AG09319 (cell line): ENCODE data around the gene RBM39.
"Not testable (repeated sequence)": the region's sequence is repeated elsewhere in the genome, so short reads cannot be mapped to it uniquely, and the experiment has no call there.

Experiments used
- DNase-seq: peaks from one replicate; pipeline ENCODE4 v3.0.0-alpha.2; 2010; ENCODE audit warnings: low read depth; ENCODE audit errors: extremely low read depth
- CTCF ChIP-seq: IDR thresholded peaks from 2 replicates; pipeline ENCODE4 v1.5.1; 2011; ENCODE audit warnings: low read depth, mild to moderate bottlenecking, inconsistent platforms, low read length, moderate library complexity

Gene RBM39

DNA sequence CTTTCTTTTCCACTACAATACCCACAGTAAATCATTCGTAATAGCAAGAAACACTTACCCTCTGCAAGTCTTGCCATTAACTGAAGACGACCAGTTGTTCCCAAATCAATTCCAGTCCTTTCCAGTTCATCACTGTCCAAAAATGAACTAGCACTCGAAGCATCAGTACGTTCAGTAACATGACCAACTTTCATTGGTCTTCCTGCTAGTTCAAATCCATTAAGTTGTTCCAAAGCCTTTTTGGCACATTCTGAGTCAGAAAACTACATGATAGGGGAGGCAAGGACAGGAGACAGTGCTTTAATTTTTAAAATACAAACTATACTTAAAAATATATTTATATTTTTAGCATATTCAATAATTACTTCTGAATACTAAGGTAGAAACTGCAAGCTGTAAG is 27.9 kb downstream of the RBM39 start:
- TF ChIP-seq CTCF: no peak
- DNase-seq: no peak

GRCh38 chr20:35713120-35713519 is 28.9 kb downstream of the RBM39 start:
- not testable (repeated sequence) for DNase-seq

- TF ChIP-seq CTCF: no peak
- DNase-seq: no peak
These were observed 30.4 kb downstream of the RBM39 start for GRCh38 chr20:35711588-35712209.

GRCh38 chr20:35710884-35711587 is 31.0 kb downstream of the RBM39 start:
- no peak for TF ChIP-seq CTCF

DNA sequence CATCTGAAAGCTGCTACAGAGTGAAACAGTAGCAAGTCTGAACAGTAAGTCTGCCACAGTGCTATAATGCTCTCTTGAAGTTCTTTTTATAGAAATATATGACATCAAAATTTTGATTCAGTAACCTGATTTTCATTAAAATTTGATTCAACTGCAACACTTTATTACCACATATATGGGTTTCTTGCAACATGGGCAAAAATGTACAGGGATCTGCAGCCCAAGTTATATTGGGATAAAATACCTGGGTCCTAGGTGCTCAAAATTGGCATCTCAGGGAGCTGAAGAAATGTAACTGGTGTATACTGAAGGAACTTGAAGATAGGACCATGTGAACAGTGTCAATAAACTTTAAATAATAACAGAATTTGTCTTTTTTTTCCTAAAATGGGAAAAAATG is 32.0 kb downstream of the RBM39 start:
- no peak for DNase-seq
- TF ChIP-seq CTCF: no peak

More at GRCh38 chr20:35710884-35711587, 31.0 kb downstream of the RBM39 start:
- DNase-seq: no peak

DNA sequence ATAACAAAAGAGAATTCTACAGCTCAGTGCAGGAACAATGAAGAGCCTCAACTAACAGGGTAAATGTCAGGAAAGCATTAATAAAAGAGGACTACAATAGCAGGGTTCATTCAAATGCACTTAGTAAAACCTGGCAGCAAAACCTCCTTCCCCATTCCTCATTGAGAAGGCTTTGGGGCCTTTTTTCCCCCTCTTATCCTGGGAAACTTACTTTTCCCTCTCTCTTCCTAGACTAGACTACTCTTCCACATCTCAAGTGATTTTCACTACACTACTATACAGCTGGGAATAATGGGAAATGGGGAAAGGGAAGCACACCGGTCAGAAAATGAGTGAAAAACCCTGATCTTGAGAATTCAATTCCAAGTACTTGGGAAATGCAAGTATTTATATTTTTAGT is 32.8 kb downstream of the RBM39 start:
- TF ChIP-seq CTCF: no peak
- DNase-seq: no peak

DNA sequence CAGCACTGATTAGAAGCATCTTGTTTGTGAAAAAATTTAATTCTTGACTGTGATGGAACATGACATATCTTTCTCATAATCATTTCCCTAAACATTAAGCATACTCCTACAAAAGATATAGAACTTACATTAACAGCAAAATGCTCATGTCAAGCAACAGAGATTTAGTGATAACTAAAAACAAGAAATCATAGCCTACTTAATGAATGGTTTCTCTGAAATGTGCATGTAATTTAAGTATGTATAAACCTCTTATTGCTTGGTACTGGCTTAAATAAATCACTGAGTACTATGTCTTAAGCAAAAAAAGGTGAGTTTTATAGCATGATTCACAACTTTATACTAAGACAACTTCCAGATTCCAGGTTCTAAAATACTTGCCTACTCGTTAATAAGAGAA is 33.6 kb downstream of the RBM39 start:
- TF ChIP-seq CTCF: no peak
- DNase-seq: no peak

DNA sequence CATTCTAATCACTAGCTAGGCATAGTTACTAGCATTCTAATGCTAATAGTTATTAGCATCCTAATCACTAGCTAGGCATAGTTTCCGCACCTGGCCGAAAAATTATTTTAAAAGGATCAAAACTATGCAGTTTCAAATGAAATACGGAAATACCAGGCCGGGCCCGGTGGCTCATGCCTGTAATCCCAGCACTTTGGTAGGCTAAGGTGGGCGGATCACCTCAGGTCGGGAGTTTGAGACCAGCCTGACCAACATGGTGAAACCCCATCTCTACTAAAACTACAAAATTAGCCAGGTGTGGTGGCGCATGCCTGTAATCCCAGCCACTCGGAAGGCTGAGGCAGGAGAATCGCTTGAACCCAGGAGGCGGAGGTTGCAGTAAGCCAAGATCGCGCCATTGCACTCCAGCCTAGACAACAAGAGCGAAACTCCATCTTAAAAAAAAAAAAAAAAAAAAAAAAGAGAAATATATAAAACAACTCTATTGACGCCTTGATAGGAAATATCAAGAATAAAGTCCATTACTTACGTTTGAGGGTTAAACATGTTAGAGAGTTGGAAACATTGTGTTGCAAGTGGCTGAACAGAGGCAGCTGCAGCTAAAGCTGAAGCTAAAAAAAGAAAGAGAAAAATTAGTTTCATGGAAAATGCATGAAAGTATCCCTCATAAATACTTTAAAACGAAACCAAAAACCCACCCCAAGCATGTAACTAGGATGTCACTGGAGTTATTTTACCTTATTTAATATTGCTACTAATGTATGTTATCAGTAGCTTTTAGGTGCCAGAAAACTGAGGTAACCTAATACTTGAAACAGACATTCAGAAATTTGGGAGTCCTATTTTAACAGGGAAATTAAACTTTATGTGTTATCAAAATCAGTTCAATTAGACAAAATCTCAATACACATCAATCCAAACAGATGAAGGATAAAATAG is 35.2 kb downstream of the RBM39 start:
- not testable (repeated sequence) for DNase-seq

- DNase-seq: not testable (repeated sequence)
These were observed 36.2 kb downstream of the RBM39 start for GRCh38 chr20:35705894-35706293.
